ENCODE data around the gene WDFY1.

The WDFY1 gene

DNA sequence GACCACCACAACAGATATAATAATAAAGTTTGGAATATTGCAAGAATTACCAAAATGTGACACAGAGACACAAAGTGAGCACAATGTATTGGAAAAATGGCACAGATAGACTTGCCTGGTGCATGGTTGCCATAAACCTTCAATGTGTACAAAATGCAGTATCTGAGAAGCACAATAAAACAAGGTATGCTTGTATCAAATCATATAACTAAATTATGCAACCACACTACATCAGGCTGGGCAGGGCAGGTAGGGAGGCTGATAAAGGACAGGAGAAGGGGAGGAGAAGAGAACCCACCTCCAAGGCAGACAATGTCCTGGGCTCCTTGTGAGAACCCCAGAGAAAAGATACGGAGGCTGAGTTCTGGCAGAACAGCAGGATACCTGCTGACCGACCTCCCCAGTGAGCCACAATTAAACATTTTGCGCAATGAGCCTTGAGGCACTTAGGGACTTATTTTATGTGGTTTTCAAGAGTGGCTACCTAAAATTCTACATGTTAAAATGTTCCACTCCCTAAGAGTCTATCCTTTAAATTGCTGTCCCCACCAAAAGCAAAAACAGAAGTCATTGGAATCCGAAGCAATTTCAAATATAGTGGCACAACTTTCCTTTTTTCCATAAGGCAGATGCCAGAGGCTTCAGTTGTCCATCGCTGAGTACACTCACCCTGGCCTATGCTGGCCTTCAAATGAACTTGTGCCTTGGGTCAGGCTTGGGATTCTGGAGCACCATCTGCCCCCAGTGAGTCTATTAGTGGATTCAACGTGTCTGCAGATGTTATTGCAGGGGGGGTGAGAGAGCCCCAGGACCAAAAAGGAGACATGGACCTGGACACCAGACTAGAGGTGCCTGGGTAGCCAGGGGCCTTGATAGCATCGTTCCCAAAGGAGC lies 16.8 kb downstream of the WDFY1 start:
- no peak for DNase-seq

DNA sequence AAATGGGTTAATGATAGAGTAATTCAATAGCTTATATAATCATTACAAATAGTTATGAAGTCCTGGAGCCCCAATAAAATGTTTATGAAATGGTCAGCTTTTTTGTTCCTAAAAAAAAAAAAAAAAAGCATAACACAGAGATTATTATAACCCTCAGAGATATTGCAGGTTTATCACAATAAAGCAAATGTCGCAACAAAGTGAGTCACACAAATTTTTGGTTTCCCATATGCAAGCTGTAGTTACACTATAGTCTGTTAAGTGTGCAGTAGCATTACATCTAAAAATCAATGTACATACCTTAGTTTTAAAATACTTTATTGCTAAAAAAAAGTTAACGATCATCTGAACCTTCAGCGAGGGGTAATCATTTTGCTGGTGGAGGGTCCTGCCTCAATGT lies 20.0 kb downstream of the WDFY1 start:
- no peak for DNase-seq

DNA sequence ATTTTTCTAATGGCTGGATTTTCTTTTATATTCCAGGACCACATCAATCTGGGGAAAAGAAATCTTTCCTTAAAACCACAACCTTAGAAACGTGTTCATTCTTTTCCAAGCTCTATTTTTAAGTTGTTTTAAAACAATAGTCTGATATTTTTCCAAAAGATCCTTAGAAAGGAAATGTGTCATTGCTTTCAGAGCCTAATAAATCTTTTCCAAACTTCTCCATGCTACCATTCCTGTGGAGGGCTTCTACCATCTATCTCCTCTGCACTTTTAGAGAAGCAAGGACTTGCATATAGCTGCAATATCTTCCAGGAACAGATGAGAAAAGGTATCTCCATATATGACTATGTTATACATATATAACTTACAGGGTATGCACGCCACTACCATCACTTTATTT lies 21.2 kb downstream of the WDFY1 start:
- DNase-seq = no peak

DNA sequence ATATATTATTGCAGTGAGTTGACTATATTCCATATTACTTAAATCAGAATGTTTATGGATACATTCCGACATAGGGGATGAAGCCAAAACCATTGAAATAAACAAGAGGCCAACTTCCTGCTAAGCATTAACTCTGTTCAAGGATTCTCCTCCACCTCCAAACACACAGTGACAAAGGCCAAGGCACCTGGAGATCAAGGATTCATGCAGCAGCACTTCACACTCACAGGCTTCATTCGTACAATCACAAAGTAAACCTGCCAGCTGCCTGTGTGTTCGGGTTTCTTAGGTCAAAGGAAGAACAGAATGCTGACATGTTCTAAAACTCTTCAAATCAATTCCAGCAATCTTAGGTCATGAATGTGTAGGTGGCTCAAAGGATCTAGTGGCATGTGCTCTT lies 22.8 kb downstream of the WDFY1 start:
- no peak for DNase-seq

DNA sequence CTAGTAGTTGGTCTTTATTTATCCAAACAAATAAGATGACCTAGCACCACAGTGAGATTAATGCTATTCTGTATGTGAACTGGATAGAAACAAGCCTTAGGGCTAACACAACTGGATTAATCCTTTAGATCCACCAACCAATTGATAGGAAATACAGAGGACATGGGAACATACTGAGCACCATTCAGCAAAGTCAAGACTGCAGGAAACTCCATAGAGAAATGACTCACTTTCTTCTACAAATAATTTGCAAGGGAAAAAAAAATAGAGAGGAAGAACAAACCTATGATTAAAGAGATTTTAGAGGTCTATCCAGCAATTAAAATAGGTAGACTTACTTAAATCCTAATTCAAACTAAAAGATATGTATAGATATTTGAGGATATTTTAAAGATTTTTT lies 23.9 kb downstream of the WDFY1 start:
- DNase-seq = no peak

DNA sequence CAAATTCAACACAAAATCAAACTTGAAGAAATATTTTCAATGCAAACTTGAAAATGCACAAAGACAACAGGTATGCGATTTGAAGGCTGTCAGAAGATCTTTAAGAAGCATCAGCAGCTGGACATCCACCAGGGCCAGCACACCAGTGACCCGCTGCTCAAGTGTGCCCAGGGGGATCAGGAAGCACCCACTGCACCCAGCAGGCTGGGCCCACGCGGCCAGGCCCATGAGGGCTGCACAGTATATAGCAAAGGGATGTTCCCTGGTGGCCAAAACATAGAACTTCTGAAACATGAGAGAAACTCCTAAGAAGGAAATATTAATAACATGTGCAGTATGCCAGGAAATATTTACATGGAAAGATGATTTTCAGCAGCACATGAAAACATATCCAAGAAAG lies 25.0 kb downstream of the WDFY1 start:
- no peak for DNase-seq

DNA sequence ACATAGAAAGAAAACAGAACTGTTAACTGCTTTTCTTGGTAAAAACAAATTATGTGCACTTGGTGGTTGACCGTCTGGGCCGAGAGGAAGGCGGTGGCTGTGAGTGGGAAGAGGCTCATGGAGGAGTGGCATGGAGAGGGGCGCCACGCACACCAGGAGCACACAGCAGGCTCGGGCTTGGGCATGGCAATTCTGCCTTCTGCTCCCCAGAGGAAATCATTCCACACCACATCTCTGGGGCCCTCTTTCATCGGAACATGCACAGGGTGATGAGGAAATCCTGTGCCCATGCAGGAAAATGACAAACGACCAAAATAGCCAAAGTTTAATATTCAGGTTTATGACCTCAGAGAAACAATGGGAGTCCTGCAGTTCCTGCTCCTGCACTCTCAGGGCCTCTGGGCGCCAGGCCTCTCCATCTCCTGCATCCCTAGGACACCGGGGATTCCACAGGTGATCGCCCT lies 26.4 kb downstream of the WDFY1 start:
- no peak for DNase-seq

DNA sequence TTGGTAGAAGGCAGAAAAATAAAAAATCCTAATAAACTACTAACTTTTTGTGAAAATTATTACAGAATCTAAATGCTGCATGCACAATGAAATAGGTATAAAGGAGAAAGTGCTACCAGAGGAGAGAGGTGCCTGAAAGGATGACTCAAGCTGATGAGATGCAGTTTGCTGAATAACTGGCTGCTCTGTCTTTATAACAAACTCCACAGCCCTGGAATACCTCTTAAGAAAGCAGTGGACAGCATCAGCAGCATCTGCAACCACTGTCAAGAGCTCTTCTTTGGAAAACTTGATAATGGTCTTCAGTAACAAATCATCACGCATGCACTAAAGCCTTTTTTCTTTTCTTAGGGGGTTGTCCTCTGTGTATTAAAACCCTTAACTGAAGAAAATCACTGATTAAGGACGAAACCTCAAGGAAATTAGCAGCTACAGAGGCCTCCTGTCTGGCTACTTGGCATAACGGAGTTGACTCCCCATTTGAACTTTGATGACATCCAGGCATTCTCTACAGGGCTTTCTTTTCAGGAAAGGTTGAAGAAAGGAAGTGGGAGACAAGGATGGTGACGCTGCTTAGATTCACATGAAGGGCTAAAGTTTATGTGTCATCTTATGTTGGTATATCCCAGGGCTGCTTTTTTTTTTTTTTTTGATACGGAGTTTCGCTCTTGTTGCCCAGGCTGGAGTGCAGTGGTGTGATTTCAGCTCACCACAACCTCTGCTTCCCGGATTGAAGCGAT lies 28.8 kb downstream of the WDFY1 start:
- DNase-seq = no peak

DNA sequence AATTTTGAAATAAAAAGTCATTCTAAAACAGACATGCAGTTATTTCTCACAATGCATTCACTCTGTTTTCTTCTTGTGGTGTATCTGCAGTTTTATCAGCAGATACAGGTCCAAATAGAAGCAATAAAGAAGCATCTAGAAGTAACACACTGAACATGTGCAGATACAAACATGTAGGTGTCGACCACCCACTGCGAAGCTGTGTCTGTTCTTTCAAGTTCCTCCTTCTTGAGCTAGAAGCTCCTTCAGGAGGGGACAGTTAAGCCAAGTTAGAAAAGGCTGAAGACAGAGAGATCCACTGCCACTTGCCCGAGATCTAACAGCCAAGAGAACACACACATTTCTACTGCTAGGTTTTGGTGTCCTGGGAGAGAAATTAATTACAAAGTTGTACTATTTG lies 30.1 kb downstream of the WDFY1 start:
- no peak for DNase-seq

DNA sequence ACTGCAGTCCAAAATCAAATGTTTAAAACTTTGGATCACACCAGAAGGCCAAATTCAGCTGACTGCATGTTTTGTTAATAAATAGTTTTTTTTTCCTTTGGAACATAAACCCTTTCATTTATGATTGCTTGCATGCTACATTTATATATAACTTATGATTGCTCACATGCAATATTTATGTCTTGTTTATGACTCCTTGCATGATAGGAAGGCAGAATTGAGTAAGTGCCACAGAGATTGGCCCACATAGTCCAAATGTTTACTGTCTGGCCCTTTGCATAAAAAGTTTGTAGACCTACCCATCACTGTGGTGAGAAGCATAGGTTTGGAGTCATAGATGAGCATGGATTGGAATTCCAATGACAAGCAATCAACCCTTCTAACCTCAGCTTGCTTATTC lies 30.8 kb downstream of the WDFY1 start:
- DNase-seq = no peak

DNA sequence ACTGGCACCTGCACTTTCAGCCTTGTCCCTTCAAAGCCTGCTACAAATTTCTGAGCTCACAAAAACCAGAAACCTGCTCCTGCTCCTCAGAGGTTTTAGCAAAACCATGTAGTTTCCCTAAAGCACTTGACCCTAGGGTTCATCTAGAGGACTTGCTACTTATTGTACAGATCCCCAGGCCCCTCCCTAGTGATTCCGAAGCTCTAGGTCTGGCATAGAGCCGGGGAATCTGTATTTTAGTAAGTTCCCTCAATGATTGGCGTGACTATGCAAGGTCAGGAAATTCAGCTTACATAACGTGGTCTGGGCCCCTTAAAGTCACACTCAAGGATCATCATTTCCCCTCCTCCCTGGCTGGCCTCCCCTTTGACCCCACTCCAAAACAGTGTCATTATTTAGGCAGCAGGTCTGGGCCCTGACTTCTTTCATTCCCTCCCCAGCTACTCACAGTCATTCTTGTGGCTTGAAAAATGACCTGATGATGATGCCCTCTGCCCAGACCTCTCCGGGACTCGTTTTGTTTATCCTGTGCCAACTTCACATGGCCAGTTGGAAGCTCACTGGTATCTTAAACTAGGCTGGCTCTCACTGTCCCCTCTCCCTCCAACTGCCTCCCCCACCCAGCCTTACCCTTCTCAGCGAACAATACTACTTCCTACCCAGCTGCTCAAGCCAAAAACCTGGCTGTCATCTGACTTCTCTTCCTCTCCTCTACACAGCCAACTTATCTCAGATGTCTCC lies 36.0 kb downstream of the WDFY1 start:
- DNase-seq = no peak

DNA sequence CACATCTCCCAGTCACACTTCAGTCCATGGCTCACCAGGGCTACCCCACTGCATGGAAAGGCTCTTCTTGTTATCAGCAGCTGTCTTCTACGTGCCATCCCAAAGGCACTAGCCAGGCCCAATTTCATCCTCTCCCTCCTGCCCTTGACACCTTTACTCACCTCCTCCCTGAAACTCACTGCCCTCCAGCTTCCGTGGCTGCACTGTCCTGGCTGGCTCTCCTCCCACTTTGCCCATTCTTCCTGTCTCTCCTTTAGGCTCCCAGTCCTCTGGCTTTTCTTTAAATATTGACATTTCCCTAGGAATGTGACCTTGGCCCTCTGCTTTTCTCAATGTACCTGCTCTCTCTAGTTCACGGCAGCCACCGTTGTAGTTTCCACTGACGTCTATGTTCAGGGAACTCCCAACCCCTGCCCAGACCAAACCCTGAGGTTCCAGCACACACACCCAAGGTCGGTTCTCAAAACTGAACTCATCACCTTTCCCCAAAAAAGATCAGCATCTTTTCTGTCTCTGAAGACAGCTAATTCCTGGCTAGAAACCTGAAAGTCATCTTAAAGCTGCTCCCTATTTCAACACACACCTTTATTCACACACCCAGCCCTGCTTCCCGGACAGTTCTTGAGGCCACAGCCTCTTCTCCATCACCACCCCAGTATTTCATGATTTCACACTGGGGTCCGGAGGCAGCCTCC lies 36.7 kb downstream of the WDFY1 start:
- no peak for DNase-seq

DNA sequence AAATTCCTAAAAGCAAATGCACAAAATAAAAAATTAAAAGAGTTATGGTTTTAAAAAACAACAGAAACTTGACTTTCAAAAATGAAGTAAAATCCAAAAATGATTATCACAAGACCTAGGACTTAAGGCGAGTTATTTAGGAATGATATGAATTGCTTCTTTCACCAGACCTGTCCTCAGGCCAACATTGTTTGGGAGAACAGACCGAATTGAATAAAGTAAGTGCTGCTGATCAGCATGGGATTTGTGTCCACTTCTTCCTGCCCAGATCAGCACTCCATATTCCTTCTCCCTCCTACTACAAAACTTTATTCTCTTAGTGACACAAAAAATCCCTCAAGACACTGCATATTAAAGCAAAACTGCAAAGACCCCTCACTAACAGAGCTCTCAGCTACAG lies 39.1 kb downstream of the WDFY1 start:
- no peak for DNase-seq

DNA sequence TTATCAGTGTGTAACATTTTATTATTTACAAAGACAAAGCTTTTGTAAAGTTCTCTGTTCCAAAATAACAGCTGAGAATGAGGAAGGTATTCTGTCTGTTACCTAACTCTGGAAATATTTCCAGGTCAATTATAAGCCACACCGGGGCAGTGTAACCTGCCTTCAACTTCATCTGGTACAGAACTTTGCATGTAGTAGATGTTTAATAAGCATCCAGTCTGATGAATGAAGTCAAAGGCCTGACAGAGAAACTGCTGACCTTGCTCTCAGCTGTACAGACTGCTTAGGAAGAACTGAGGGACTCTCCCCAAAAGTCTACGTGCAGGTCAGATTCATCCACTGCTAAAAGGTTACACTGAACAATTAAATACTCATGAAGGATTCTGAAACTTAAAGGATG lies 43.3 kb downstream of the WDFY1 start:
- no peak for DNase-seq

DNA sequence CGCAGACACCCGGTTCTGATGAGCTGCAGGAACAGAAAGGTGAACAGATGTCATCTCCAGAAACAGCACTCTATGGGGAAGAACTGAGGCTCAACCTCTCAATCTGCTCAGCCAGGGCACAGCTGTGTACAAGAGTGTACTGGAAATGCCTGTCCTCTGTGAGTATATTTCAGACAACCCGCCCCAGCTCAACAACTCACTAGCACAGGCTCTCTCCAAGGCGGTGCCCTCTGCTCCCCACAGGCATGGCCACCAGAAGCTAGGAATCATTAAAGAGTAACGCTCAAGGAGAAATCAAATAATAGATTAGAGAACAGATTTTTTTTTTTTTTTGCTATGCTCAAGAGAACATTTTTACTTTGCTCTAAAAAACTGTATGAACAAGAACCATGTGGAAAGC lies 43.8 kb downstream of the WDFY1 start:
- DNase-seq = no peak

DNA sequence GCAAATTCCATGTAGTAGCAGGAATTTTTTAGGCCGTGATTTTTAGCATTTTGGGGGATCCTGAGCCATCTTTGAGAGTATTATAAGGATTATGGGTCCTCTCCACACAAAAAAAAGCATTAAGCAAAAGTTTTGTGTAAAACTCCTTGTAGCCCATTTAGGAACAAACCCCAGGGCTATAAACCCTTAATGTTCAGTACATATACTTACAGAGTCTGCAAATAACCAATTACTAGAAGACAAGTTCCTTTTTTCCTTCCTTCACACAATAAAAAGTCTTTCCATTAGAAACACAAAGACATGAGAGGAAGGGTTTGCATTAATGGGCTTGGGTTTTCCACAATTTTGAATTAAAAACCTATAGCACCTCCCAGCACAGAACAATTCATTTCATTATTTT lies 44.6 kb downstream of the WDFY1 start:
- no peak for DNase-seq

DNA sequence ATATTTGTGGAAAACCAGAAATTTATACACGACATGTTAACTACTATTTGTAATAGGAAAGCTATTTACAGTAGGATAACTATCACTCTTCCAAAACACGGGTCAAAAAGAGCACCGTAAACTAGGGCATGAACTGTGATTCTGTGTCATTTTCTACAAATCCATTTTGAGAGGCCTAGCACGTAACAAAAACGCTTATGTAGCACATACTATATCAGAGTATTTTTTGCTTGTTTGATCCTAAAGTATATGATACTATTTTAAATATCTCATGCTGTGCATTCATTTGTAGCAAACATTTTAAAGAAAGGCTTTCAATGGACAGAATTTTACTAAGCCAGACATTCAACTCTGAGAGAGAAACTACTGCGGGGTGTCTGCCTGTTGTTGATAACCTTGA lies 45.1 kb downstream of the WDFY1 start:
- no peak for DNase-seq

DNA sequence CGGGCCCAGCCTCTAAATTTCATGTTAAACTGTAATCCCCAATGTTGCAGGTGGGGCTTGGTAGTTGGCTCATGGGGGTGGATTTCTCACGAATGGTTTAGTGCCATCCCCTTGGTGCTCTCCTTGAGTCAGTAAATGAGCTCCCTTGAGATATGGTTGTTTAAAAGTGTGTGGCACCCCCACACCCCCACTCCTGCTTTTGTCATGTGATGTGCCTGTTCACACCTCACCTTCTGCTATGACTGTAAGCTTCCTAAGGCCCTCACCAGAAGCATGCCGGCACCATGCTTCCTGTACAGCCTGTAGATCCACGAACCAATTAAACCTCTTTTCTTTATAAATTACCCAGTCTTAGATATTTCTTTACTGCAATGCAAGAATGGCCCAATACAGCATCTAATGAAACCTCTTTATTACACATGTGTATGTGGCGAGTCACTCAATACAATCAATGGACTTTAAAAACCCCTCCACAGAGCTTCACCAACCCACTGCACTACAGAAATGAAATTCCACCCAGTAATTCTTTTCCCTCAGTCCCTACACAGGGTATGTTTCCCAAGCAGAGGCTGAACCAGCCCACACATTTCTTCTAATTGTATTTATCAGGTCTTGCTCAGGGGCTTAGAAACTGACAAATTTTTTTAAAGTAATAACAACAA lies 47.3 kb downstream of the WDFY1 start:
- no peak for DNase-seq

DNA sequence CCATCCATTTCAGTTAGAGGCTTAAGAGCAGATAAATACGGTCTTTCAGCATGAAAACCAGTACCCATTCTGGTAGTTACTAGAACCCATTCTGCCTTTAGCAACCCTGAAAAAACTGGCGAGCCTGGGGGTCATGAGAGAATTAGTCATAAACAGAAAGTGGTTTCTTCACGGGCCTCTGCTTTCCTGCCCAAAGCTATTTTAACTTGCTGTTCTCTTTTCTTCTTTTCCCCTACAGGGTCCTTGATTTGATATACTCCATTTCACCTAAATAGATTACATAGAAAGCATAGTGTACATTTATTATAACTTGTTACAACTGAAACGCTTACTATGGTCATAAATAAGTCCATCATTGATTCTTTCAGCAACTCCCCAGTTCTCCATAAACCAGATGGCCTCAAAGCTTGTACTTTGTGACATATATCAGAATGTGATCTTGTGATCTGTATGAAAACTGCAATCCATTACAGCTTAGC lies 48.3 kb downstream of the WDFY1 start:
- no peak for DNase-seq

DNA sequence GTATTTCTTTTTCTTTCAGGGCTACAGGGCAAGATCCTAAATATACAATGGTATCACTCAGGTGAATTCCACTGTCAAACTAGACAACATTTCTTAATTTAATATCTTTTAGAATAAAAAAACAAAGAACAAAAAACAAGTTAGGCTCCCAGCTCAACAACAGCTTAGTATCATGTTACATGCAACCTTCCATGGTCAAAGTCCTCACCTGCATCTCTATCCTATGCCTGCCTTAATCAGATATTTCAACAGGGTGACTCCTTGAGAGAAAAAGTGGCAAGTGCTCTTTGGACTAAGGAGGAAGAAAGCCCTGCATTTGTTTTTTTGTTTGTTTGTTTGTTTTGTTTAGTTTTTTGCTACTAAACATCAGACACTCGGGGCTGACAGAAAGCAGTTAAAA lies 50.2 kb downstream of the WDFY1 start:
- no peak for DNase-seq

DNA sequence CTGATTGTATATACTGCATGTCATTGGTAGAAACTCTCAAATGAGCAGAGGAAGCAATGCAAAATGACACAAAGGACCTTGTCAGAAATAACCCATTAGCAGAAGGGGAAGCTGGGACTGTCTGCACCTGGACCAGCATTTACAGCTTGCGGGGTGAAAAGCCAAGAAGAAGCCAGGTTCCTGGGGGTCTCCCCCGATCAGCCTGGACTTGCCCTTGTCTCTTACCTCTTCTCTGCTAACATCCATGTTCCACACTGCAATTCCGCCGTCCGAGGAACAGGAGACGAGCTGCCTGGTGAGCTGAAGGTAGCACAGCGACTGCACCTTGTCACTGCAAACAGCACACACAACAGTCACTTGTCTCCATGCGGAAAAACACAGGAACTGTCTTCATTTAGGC lies 51.1 kb downstream of the WDFY1 start:
- no peak for DNase-seq

DNA sequence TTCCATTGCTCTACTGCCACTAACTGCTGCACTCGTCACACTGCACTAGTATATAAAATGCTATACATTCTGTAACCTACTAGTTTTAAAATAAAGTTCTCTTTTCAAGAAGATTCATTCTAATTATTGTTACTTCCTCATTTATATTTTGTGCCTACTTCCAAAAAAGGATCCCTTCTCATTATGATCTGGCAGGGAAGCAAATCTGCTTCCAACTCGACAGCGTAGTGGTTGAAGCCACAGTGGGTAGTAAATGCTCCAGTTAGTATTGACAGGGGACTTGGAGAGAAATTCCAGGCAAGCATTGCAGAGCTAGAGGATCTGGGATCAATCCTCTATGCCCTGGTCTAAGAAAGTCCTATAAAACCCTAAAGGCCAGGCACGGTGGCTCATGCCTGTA lies 54.4 kb downstream of the WDFY1 start:
- DNase-seq = no peak

Measured in stimulated activated CD4-positive, alpha-beta T cell treated with anti-CD3 and anti-CD28 coated beads, Interleukin-12 subunit alpha, Interleukin-12 subunit beta, amount 100 ng/mL, for 4 hours (primary cell).